NCI-H2196 treated with DMSO at 0.1 percent for 48 hours (cell line): Measurements from ENCODE around the gene TNFSF11.
"Not testable (repeated sequence)": the region's sequence is repeated elsewhere in the genome, so short reads cannot be mapped to it uniquely, and the experiment has no call there.

Source experiments
- DNase-seq: peaks from one replicate; lab custom pipeline; 2025; ENCODE audit not compliant: unreplicated experiment; lab: John Stamatoyannopoulos, UW

The TNFSF11 gene

DNA sequence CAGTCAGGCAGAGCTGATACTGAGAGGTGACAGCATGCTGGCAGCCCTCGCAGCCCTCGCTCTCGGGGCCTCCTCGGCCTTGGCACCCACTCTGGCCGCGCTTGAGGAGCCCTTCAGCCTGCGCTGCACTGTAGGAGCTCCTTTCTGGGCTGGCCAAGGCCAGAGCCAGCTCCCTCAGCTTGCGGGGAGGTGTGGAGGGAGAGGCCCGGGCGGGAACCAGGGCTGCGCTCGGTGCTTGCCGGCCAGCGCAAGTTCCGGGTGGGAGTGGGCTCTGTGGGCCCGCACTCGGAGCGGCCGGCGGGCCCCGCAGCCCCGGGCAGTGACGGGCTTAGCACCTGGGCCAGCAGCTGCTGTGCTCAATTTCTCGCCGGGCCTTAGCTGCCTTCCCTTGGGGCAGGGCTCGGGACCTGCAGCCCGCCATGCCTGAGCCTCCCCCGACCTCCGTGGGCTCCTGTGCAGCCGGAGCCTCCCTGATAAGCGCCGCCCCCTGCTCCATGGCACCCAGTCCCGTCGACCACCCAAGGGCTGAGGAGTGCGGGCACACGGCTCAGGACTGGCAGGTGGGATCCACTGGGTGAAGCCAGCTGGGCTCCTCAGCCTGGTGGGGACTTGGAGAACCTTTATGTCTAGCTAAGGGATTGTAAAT lies 14.3 kb upstream of the TNFSF11 start:
- DNase-seq = not testable (repeated sequence)

DNA sequence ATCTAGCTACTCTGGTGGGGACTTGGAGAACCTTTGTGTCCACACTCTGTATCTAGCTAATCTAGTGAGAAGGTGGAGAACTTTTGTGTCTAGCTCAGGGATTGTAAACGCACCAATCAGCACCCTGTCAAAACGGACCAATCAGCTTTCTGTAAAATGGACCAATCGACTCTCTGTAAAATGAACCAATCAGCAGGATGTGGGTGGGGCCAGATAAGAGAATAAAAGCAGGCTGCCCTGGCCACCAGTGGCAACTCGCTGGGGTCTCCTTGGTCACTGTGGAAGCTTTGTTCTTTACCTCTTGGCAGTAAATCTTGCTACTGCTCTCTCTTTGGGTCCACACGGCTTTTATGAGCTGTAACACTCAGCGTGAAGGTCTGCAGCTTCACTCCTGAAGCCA lies 13.6 kb upstream of the TNFSF11 start:
- not testable (repeated sequence) for DNase-seq

DNA sequence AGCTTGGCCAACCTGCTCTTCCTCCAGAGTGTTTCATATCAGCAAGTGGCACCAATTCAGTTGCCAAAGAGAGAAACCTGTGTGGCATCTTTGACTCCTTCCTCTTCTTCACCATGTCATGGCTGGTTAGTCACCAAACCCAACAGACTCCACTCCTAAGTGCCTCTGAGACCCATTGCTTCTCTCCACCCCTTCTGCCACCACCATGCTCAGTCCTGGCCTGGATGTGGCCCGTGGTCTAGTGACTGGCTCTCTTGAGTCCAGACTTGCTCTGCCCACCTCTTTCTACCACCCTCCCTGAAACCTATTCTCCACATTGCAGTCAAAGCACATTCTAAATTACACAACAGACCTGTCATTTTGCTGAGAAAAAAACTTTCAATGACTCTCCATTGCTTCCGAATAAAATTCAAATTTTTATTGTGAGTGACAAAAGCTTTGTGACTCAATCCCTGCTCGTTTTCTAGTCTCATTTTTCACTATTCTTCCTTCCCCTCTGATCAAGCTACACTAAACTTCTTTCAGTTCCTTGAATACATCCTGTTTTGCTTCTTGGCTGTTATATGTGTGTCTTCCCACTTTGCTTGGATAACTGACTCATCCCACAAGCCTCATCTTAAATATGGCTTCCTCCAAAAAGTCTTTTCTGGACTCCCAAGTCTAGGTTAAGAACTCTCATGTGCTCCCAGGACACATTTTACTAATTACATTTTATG lies 12.0 kb upstream of the TNFSF11 start:
- DNase-seq = no peak

DNA sequence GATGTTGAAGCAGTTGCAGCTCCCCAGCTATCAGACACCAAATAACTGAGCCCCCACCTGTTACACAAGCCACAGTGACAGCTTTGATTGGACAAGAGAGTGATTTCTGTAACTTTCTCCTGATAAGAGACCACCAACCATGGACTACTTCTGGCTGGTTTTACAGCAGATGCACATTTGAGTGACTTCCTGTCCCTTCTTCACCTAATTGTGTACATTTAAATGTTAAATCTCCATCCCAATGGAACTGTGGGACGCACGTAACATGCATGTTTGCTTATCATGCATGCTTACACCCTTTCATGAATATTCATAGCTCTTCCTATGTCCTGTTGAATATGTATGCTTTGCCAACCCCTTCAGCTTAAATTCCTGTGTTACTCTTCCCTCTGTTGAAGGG lies 6.0 kb upstream of the TNFSF11 start:
- DNase-seq = no peak

DNA sequence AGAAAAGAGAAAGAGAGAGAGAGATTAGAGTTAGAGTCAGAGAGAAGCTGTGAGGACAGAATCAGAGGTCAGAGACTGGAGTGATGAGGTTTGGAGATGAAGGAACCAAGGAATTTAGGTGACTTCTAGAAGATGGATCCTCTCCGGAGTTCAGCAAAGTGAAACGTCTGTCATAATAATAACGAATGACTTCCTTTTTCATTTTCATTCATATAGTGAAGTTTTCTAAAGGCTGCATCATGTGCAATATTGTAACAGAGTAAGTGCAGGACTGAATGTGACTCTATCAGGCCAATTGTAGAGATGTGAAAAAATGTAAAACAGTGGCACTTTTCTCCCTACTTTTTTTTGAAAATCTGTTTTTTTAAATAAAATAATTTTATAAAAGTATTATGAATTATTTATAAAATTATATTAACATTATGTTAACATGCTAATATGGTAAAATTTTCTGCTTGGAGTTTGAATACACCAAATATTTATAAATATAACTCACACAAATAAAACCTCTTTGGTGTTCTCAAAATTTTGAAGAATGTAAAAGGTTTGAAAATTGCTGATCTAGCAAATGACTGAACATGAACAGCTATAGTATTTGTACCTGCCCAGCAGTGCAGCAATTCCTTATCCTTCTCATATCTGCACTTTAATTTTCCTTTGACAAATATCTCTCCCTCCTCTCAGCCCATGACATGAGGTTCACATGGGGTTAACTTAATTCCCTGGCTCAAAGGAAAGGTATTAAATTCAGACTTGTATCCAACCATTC lies 4.2 kb upstream of the TNFSF11 start:
- no peak for DNase-seq

DNA sequence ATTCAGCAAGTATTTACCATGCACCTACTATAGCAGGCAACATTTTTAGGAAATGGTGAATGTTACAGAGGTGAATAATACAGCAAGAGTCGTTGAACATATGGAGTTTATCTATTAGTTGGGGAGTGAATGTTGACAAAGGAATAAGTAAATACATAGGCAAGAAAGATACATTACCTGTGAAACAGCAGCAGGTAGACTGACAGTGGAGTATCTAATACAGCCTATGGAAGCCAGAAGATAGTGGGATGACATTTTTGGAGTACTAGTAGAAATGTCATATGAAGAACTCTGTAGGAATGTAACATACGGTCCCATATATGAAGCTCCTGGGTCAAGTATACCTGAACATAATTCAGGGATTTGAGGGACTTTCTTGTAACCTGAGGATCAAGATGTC lies 2.1 kb upstream of the TNFSF11 start:
- DNase-seq = no peak

DNA sequence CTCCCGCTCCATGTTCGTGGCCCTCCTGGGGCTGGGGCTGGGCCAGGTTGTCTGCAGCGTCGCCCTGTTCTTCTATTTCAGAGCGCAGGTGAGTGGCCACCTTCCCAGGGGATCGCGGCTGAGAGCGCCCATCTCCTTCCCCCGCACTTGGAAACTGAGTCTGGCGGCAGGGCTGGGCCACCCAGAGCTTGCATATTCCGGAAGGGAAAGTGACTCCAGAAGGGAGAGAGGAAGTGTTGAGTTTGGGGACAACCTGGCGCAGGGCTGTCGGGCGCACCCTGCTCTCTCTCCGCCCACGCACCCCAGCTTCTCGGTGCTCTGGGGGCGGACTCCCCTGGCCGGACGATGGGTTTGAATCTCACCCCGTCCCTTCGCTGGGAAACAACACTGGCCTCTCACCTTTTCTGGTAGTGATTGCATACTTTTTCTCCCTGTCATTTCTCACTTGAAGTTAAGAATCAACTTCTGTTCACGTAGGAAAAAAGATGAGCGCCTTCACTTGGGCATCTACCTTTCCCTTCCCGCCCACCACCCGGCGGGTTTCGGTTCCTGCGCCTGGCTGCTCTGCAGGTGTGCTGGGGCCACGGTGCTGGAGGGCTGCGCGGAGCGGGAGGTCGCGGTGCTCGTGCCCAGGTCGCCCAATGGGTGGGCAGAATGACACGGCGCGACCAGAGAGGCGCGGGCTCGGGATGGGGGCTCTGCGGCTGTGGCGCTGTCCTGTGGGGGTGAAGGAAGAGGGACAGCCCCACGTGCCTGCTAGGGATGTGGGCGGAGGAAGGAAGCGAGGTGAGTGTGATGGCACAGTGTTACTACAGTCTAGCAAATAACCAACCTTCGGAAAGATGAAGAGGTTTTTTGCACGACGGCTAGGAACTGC lies 721 bp downstream of the TNFSF11 start:
- DNase-seq = no peak

DNA sequence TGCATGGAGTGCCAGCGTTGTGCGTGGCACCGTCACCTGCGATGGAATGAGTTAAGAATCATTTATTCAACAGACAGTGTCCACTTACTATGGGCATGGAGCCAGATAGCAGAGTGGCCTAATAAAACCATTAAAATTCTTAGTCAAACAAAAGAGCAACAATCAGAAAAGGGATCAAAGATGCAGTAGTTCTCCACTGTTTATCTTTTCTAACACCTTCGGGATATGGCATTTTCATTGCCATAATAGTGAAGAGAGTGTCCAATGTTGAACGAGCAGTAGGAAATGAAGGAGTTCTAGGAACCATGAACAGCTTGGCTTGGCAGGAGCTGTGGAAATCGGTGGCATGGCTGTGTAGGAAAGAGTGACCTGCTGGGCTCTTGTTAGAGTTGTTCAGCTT lies 2.0 kb downstream of the TNFSF11 start:
- DNase-seq = no peak

DNA sequence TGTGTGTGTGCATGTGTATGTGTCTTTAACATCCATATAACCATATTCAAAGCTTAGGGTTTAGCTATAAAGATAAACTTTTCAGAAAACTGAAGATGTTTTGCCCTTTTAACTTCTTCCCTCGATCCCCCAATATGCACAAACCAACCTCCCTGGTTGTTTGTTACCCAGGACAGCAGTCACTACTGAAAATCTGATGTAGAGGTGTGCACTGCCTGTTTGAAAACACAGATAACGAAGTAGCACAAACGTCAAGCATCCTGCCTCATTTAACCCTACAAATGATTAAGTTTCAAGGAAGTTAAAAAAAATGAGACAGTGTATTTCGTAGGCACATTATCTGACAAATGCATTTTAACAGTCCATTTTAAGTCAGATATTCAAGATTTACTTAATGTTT lies 3.6 kb downstream of the TNFSF11 start:
- DNase-seq = no peak

DNA sequence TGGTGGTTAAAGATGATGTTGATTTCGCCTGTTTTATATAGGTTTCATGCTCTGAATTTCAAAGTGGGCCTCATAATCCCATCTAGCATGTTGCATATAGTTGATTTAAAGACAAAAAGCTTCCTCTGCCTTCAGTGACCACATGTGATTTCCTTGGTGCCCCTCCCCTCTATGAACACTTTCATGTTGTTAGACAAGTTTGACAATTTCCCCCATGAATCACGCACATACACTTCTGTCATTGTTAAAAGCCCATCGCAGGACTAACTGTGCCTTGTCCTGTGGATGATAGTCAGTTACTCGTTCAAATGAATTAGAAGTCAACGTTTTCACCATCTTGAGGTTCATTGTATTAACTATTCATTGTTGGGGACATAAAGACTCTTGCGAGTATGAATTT lies 6.7 kb downstream of the TNFSF11 start:
- no peak for DNase-seq

DNA sequence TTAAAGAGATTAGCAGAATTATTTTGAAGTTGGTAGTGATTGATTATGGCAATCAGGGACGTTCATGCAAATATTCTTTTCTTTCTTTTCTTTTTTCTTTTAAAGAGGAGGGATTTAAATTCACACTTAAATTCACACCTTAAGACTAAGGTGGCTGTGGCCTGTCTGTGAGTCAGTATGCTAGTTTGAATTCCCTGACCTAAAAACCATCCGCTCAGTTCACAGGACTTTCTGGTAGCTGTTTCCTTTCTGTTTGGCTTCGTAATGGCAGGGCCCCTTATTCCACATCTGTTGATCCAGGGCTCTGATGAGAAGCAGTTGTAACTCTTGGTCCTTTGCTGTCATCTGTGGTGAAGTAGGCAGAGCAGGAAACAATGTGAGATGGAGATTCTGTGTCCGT lies 7.5 kb downstream of the TNFSF11 start:
- no peak for DNase-seq

DNA sequence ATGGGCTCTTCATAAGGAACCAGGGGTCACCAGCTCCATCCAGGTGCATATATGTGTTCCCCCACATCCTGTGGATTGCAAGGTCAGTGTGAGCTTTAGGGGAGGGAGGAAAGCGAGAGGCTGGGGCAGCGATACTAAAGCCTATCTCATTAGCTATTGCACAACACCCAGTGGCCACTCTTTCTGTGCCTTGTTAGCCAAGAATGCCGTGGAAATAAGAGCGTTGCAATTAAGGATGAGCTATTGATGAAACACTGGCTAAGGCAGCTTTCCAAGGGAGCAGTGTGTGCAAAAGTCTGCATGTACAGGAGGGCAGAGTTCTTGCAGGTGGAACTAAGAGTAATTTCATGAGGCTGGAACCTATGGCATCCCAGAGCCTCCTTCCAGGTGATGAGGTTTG lies 17.6 kb downstream of the TNFSF11 start:
- DNase-seq = no peak

DNA sequence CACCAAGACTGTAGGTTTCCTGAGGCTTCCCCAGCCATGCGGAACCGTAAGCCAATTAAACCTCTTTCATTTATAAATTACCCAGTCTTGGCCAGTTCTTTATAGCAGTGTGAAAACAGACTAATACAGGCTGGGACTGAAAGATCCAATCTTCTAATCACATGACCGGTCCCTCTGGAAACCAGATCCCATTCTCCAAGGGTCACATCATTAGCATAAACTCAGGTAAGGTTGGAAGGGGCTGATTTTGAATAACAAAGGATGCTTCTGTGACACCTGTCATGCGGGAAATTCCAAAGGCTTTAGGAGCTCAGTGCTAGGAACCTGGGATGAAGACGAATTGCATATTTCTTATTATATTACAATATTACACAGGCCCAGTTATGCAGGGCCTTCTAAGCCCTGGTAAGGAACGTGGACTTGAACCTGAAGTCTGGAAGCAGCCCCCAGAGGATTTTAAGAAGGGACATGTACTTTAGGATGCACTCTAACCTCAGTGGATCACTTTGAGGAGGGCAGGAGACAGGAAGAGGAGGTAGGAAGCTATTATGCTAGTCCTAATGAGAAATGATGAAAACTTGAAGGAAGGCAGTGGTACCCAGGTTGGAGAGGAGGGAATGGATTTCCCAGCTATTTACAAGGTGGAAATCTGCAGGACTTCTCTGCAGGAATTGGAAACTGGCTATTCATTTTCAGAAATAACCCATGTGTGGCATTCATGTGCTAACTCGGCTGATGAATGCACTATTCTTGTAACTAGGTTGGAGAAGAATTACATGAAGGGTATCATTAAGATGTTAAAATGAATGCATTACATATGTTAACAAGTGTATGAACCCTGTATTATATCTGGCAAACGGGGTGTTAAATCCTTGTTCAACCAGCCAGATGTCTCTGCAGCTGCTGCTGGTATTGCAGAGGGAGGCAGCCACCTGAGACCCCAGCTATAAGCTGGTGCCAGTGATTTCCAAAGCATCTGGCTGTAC lies 19.3 kb downstream of the TNFSF11 start:
- no peak for DNase-seq

DNA sequence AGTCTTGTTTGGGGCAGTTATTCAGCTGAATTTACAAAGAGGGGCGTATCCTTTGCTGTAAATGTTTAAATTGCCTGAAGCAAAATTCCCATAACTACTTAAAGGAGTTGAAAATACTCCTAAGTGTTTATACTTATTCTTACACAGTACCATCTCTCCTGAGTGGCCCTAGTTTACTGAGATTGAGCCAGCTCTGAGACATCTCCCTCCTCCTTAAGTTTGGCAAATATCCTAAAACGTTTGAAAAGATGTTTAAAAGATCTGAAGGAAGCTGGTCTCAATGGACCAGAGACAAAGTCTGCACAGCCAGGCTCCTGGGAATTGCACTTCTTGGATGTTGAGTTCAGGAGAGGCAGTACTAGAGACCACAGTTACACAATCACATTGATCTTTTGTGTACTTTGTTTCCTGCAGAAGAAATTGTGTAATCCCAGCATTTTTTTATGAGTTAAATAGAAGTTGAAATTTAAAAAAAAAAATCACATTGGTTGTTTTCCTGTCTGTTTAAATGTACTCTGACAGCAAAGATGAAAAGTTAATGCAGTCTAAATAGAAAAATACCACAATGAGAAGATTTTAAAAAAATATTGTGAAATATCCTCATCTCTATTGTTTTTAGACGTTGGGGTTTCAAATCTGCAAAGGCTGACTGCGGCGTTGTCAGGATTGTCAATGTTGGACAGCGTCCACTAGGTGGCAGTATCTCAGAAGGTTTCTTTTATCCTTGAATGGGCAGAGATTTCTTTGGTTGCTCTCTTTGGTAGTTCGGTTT lies 20.7 kb downstream of the TNFSF11 start:
- DNase-seq = no peak

DNA sequence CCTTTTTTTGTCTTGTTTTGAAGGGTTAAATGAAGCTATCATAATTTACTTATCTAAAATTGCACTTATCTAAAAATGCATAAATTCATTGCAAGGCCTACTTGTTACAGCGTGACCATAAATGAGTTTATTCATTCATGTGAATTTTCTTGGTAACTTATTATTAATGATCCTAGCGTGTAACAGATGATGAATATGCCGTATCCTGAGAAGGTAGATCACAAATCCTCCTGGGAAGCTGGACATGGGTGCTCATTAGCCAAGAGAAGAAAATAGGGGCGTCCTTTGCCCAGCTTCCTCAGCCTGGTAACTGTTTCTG lies 21.3 kb downstream of the TNFSF11 start:
- DNase-seq = no peak

DNA sequence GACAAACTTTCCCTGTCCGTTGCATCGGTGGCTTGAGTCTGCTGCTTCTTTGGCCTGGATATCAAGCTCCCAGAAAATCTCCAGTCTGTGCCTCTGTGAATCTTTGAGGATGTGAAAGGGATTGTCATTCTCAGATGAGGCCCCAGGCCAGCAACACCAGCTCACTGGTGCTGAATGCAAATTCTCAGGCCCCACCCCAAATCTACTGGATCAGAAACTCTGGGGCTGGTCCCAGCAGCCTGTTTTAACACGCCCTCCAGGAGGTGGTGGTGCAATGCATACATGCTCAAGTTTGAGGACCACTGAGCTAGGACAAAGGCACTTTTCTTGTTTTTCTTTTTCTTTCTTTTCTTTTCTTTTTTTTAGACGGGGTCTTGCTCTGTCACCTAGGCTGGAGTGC lies 23.6 kb downstream of the TNFSF11 start:
- DNase-seq = no peak

DNA sequence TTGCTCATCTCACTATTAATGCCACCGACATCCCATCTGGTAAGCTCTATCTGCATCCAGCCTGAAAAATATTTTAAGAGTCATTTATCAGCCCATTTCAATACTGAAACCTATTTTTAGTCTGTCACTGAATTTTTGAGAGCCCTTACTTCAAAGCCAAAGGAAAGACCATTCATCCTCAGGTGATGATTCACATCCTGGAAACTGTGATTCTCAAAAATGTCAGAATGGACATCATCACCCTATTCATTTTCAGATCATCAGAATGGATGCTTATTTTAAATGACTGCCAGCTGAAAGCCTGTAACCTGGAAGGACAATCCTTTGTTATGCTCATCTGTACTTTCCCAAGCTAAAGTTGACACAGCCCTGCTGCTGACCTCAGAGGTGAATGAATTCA lies 27.0 kb downstream of the TNFSF11 start:
- DNase-seq = no peak

DNA sequence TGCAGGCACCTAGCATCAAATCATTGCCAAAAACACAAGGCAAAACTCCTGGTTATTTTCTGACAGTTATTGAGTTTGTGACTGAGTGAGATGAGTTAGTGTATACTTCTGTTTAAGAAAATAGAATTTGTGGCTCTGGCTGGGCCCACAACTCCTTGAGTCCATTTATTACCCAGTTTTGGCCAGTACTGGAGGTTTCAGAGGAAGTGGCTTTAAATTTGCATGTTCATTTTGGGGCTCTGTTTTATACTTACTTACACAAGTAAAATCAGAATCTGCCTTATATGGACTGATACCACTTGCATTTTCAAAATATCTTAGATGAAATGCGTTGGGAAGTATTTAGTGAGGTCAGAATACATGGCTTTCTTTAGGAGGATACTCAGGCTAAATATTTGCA lies 29.0 kb downstream of the TNFSF11 start:
- DNase-seq = no peak

DNA sequence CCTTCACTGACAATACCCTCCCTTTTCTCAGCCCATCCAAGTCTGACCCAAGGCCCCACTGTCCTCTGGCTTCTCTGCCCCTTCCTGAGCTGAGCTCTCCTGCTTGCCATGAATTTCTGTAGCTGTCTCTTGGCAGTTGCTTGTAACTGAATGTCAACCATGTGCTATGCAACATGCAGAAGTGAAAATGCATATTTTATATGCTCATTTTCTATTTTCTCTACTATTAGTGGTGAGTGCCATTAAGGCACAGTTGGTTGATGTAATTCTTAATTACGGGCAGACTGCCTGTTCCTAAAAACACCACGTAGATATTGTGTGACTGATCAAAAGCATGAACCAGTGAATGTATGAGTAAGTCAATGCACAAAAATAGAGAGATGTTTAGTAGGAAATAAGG lies 29.6 kb downstream of the TNFSF11 start:
- DNase-seq = no peak

DNA sequence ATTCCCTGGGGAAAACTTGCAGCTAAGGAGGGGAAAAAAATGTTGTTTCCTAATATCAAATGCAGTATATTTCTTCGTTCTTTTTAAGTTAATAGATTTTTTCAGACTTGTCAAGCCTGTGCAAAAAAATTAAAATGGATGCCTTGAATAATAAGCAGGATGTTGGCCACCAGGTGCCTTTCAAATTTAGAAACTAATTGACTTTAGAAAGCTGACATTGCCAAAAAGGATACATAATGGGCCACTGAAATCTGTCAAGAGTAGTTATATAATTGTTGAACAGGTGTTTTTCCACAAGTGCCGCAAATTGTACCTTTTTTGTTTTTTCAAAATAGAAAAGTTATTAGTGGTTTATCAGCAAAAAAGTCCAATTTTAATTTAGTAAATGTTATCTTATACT lies 33.6 kb downstream of the TNFSF11 start:
- no peak for DNase-seq
